HG03469 (cell line): ENCODE data around the gene CTAG1B.
"Not testable (repeated sequence)": the region's sequence is repeated elsewhere in the genome, so short reads cannot be mapped to it uniquely, and the experiment has no call there.

Source experiments
- ATAC-seq: cut with Tn5 transposase; IDR thresholded peaks from one replicate; pipeline ENCODE4 v1.9.1; 2021; ENCODE audit warnings: mild to moderate bottlenecking, moderate library complexity, moderate number of reproducible peaks; ENCODE audit not compliant: unreplicated experiment

CTAG1B gene

DNA sequence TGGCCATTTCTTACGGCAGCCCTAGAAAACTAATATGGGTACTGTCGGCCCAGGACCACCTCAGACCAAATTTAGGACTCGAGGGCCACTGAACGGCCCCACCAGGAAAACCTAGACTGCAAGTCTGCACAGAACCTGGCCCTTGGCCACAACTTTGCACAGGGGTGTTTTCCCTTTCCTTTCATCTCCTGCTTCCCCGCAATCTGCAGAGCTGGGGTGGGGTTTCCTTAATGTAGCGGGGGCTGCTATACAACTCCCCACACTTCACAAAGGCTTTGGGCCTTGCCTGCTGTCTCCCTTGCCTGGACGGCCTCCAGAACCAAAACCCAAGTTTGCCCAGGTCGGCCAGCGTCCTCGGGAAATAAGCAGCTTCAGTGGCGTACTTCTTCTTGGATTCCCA, 11.9 kb upstream of the CTAG1B start:
- ATAC-seq = not testable (repeated sequence)

DNA sequence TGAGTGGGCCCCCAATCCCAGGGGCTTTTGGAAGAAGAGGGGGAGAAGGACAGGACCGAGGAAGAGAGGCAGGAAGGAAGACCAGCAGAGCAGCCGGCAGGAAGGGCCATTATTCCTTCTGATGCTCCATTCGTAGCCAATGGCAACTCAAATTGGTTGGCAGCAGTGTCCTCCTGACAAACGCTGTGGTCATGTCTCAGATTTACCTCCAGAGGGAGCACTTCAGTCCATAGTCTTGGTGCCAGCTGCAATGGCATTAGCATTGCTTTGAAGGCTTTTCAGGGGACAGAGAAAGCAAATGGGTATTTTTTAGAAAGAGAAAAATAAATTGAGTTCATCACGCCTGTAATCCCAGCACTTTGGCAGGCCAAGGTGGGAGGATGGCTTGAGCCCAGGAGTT, 9.9 kb upstream of the CTAG1B start:
- not testable (repeated sequence) for ATAC-seq

DNA sequence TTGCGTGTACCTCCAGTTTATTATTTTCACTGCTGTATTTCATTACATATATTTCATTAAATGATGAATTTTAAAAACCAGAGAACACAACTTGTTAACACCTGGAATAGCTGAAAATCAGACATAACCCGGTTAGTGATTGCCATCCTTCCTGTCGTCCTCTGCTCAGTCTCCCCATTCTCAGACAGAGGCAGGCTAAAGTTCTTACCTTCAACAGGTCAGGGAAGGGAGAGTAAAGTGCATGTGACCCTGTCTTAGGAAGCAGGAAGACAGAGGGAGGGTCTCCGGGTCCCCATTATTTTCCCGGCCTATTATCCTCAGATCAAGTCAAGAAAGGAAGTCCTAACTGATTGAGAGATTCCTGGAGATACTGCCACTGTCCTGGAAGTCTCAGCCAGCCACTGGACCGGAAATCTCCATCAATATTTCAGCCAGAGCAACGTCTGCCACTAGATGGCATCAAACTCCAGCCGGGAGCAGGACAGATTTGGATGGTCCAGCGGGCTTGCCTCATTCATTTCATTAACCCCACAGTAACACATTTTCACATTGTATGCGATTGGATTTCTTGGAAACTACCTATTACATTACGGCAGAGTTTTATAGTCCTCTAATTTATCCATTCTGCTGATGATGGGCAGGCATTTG, 1.8 kb upstream of the CTAG1B start:
- not testable (repeated sequence) for ATAC-seq

DNA sequence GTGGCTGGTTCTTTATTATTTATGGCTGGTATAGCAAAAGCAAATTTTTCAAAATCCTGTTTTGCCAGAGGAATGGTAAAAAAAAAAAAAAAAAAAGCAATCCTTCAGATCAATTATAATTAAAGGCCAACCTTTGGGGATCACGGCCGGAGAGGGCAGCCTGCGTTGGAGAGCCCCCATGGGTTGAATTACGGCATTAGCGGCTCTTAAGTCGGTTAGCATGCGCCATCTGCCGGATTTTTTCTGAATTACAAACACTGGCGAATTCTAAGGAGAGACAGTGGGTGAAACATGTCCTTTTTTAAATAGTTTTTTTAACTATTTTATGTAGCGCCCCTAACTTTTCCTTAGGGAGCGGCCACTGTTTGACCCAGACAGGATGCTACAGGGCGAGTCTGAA, 5.5 kb downstream of the CTAG1B start:
- not testable (repeated sequence) for ATAC-seq

DNA sequence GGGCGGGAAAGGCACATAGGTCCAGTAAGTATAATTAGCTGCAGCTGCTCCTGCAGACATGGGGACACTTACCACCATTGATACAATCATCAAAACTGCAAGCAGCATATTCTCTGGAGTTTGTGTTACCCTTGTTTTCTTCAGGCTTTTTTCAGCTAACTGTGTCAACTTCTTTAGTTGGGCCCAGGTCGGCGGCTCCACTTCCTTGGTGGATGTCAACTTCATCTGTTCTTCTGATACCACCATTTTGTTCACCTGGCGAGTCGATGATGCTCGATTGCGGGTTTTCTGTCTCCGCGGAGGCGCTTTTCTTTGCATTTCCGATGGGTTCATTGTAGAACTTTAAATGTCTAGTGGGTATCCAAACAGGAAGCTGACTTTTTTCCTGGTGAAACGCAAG, 7.9 kb downstream of the CTAG1B start:
- not testable (repeated sequence) for ATAC-seq

DNA sequence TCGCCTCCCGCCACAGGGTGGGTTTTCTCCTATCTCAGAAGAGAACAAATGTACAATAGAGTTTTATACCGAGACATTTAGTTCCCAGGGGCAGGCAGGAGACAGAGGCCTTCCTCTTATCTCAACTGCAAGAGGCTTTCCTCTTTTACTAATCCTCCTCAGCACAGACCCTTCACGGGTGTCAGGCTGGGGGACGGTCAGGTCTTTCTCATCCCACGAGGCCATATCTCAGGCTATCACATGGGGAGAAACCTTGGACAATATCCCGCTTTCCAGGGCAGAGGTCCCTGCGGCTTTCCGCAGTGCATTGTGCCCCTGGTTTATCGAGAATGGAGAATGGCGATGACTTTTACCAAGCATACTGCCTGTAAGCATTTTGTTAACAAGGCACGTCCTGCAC, 10.3 kb downstream of the CTAG1B start:
- ATAC-seq = not testable (repeated sequence)

DNA sequence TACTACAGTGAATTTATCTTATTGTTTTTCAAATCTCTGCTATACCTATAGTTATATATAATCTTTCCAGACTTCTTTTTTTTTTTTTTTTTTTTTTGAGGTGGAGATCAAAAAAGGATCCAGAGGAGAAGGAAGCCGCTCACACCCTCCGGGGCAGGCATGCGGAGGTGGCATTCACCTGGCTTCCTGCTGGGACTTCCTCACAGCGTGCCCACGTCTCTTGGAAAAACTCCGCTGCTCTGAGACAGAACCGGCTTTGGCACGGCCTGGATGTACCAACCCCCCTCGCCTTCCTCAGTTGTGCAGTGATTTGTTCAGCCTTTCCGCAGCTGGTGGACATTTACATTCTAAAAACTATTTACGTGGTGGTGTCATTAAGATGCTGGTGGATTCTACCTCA, 11.1 kb downstream of the CTAG1B start:
- ATAC-seq = not testable (repeated sequence)

DNA sequence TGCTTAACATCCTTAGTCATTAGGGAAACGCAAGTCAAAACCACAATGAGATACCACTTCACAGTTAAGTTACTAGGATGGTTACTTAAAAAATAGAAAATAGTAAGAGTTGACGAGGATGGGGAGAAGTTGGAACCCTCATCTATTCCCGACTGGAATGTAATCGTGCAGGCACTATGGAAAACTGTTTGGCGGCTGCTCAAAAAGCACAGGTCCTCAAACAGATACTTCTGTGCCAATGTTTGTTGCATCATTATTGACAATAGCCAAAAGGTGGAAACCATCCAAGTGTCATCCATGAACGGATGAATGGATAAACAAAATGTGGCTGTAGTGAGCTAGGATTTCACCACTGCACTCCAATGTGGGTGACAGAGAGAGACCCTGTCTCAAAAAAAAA, 11.7 kb downstream of the CTAG1B start:
- no peak for ATAC-seq

DNA sequence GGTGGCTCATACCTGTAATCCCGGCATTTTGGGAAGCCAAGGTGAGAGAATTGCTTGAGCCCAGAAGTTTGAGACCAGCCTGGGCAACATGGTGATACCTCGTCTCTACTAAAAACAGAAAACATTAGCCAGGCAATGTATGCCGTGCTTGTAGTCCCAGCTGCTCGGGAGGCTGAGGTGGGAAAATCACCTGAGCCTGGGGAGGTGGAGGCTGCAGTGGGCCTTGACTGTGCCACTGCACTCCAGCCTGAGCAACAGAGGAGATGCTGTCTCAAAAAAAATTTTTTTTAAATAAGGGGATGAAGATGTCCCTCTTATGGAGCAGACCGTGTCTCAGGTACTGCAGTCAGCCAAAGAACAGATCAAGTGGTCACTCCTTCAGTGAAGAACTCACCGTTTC, 13.5 kb downstream of the CTAG1B start:
- ATAC-seq = no peak

DNA sequence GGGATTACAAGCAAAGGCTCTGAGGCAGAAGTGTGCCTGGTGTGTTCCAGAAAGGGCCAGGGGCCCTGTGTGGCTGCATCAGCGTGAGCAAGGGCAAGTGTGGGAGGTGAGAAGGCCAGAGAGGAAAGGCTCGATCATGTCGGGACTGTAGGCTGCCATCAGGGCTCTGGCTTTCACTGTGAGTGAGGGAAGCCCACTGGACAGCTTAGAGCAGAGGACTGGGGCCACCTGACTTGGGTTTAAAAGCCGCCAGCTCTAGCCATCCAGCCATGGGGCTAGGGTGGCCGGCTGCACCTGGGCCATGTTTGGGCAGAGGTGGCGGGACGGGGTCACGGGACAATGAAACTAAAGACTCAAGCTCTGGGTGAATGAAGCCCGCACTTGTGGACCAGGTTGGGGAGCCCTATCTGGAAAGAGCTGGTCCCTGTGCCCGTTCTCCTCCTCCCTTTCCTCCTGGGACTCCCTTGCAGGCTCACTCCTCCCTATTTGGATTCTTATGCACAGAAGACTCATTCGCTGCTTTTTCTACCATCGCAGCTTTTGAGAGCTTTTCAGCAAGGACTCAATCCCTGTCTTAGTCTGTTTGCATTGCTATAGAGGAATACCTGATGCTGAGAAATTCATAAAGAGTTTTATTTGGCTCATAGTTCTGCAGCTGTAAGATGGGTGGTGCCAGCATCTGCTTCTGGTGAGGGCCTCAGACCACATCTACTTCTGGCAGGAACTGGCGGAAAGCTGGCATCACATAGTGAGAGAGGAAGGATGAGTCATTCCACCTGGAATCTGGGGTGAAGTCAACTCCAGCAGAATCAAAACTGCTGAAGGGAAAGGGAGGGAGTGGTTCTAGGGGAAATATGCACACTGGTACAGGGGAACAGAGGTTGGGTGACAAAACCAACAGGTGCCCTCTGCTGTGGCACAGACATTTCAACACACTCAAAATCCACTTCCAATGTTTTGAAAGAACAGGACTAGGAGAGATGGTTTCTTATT, 15.3 kb downstream of the CTAG1B start:
- ATAC-seq = no peak

DNA sequence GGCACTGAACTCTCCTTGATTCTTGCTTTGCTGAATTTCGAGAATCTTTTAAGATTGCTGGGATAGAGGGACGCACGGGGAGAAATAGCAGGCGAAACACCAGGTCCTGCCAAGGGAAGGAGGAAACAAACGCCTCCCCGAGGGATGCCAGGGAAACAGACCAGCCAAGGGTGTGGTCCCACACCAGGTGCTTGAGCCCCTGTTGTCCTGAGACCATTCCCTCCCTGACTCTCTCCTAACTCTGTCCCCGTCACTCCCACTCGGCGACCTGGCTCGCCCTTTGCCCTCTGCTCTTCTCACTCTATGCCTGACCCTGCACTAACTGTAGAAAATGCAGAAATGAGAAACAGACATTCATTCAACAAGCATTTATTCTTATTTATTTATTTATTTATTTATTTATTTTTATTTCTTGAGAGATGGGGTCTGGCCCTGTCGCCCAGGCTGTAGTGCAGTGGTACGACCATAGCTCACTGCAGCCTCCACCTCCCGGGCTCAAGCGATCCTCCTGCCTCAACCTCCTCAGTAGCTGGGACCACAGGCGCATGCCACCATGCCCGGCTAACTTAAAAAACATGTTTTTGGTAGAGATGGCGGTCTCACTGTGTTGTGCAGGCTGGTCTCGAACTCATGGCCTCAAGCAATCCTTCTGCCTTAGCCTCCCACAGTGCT, 16.2 kb downstream of the CTAG1B start:
- ATAC-seq = no peak

DNA sequence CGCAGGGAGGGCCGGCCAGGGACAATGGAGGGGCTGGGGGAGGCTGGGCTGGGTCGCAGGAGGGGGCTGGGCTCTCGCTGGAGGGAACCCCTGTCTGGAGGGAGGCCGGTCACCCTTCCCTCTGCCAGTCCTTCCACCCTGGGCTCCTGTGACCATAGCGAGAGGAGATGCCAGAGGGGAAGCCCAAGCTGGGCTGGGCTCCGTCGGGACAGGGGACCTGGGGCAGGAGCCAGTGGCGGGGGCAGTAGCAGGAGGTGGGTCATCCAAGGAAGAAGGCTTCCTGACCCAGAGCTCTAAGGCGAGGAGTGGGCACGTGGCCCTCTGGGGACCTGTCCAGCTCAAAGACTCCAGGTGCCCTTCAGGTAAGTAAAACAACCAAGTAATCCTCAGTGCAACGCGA, 16.9 kb downstream of the CTAG1B start:
- no peak for ATAC-seq

DNA sequence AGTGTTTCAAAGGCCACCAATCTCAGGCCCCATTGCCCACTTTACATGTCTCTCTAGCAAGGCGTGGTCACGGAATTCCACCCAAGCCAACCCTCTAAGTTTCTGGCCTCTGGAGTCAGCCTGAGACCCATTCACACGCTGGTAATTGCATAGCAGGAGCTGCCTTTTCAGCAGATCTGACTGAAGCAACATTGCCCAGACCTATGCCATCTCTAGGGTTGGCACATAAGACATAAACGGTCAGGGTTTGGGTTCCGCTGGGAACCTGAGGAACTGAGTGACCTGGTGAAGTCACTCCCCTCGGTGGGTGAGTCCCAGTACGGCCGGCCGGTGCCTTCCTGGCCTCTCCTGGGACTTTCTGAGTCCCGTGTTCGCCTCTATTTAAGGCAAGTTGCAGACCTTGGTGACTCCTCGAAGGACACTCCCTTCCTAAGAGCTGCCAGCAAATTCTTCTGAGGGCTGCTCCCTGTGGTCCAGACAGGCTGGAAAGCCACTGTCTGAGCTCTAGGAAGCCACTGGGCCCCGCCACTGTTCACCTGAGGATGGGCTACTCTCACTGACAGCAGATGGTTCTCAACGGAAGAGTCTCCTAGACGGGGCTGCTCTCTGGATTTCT, 18.2 kb downstream of the CTAG1B start:
- no peak for ATAC-seq

DNA sequence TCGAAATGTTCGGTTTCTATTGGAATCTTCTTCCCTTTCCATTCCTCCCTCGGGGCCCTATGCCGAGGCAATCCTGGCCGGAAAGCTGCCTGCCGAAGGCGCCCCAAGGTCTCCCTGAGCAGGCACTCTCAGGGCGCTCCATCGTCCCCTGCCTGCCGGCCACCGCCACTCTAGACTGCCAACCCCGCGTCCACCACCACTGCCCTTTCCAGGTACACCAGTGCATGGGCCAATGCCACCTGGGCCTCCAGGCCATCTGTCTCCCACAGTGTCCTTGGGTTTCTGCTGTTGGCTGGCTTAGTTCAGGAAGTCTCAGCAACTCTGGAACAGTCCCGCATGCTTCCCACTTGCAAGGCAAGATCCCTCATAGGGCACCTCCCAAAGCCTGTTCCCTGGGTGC, 19.6 kb downstream of the CTAG1B start:
- no peak for ATAC-seq

DNA sequence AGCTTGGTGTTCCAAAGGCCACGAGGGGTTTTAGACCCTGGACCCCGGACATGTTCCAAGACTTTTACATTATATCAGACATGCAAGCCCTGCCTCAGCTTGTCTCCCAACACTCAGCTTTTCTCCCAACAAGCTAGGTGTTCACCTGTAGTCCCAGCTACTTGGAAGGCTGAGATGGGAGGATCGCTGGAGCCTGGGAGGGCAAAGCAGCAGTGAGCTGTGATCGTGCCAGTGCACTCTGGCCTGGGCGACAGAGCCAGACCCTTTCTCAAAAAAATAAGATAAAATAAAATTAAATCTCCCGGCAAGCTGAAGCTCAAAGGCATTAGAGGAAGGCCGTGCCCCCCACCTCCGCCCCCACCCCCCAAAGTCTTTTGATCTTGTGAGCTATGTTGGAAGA, 20.4 kb downstream of the CTAG1B start:
- ATAC-seq = no peak

DNA sequence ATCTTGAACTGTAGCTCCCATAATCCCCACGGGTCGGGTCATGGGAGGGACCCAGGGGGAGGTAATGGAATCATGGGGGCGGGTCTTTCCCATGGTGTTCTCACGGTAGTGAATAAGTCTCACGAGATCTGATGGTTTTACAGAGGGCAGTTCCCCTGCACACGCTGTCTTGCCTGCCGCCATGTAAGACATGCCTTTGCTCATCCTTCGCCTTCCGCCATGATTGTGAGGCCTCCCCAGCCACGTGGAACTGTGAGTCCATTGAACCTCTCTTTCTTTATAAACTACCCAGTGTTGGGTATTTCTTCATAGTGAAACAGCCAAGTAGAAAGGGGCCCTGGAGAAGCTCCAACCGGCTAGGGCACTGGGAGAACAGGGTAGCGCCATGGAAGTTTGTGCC, 21.9 kb downstream of the CTAG1B start:
- ATAC-seq = no peak

DNA sequence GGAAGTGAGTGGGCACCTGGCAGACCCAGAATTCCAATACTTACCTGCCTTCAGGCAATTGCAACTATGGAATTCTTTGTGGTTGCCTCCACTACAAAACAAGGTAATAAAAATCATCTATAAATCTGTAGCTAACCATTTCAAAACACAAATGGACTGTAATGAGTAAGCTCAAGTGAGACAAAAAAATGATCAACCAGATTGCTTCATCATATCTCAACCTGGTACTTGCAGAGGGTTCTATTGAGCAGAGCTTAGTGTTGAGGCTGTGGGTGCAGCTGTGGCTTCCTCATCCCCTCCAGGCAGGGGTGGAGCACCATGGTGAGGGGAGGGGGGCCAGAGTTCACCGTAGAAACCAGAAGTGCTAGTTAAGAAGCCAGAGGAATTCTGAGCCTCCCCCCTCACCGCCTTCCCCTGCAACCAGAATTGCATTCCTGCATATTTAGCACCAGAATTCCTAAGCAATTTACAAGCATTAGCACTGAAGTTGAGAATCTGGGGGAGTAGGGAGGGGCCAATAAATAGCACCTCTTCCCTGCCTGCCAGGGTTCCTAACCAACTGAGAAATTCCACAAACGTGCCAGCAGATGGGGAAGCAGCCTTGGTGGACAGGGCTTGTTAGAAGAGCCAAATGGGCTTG, 22.7 kb downstream of the CTAG1B start:
- no peak for ATAC-seq

DNA sequence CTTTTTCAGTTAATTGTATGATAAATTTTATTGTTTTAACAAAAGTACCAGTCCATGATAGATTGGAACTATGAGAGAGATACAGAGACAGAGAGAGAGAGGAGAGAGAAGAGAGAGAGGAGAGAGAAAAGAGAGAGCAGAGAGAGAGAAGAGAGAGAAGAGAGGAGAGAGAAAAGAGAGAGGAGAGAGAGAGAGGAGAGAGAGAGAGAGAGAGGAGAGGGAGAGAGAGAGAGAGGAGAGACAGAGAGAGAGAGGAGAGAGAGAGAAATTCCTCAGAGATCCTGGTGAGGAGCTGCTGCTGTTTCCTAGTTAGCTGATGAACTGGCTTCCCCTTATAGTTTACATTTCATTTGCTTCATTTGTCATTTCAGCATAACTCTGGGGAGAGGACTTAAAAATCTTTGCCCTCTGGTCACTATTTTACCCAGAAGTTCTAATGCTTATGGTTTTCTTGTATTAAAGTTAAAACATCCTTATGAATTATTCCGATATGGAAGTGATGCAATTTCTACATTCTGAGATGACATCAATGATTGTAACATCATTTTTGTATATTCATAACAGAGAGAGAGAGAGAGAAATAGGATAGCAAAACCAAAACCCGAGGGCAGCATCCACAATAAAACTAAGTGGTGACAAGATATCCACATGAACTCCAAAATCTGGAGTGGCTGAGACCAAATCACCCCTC, 23.4 kb downstream of the CTAG1B start:
- no peak for ATAC-seq

DNA sequence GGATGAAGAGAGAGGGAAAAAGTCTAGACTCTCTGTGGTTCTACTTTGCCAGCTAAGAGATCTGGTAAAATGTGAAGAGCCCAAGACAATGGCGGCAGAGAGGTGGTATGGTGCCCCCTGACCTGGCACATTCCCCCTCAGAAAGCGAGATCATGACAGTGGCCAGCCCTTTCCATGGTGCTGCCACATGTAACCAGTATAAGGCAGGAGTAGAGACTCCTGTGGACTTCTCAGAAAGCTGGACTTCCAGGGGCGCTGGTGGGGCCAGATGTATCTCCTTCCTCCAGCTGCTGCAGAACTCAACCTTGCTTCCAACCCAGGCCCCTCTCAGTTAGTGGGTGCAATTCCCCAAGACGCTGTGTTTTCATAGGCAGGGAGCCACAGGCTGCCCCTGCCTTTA, 24.6 kb downstream of the CTAG1B start:
- ATAC-seq = no peak

DNA sequence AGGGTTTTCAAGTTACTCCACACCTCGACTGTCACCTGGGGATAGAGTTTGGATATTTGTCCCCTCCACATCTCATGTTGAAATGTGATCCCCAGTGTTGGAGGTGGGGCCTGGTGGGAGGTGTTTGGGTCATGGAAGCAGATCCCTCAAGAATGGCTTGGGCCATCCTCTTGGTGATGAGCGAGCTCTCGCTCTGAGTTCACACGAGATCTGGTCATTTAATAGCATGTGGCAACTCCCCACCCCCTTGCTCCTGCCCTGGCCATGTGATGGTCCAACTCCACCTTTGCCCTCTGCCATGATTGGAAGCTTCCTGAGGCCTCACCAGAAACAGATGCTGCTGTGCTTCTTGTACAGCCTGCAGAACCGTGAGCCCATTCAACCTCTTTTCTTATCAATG, 25.9 kb downstream of the CTAG1B start:
- no peak for ATAC-seq
